ENCODE measurements around the gene HDAC9. TPM values are rescaled to one million over a fixed set of nuclear protein-coding genes. Genes with fewer than 3 reads are reported as not detected.

The HDAC9 gene
- total RNA-seq, 1 experiment from 2014 or later, result 7.7 TPM

DNA sequence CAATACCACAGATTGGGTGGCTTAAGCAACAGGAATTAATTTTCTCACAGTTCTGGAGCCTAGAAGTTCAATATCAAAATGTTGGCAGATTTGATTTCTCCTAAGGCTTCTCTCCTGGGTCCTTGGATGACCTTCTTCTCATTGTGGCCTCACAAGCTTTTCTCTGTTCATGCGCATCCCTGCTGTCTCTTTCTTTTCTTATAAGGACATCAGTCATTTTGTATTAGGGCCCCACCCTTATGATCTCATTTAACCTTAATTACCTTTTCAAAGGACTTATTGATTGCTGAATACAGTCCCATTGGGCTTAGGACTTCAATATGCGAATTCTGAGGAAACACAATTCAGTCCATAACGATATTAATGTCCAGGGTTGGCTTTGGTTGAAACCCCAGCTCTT lies 285.4 kb downstream of the HDAC9 start:
- no peak overlapping the region for H2AK5ac ChIP-seq (ENCODE audit: insufficient read length, low read length)
- H3K56ac ChIP-seq (ENCODE audit: insufficient read length, low read depth, low read length), result no peak overlapping the region
- no peak overlapping the region for H3K27ac ChIP-seq (ENCODE audit: insufficient read length, low read depth, low read length)
- H4K91ac ChIP-seq (ENCODE audit: insufficient read length, low read depth, low read length), result no peak overlapping the region
- no peaks in the 10 kb centered on the region for H3K27me3 Mint-ChIP-seq (ENCODE audit: low read depth)
- no peak overlapping the region for H2AFZ ChIP-seq (ENCODE audit: low read length)
- no peak for DNase-seq
- H3K23ac ChIP-seq (ENCODE audit: insufficient read length, low read depth, low read length), result no peak overlapping the region
- H2BK5ac ChIP-seq (ENCODE audit: insufficient read length, low read length), result no peak overlapping the region
- no peaks in the 10 kb centered on the region for H3K79me1 ChIP-seq (ENCODE audit: insufficient read depth, low read depth, low read length, poor library complexity, severe bottlenecking)
- no peaks in the 10 kb centered on the region for H3K23me2 ChIP-seq (ENCODE audit: insufficient read length, low read depth, low read length, poor library complexity, severe bottlenecking)
- H2BK12ac ChIP-seq (ENCODE audit: insufficient read length, low read depth, low read length), result no peak overlapping the region
- no peaks in the 10 kb centered on the region for H3K9me3 Mint-ChIP-seq
- H3K36me3 Mint-ChIP-seq (ENCODE audit: insufficient read depth in 1 of 3, low read depth in 3 of 3), result no peaks in the 10 kb centered on the region
- no peak overlapping the region for H3T11ph ChIP-seq (ENCODE audit: low read length)
- peaks cover 0 to 4% of the 10 kb centered on the region in 2 experiments; a peak in 2 of 4 replicates for H3K4me1 Mint-ChIP-seq
- no peaks in the 10 kb centered on the region for H3K4me1 ChIP-seq (ENCODE audit: insufficient read depth, low read length)
- WGBS (ENCODE audit: extremely low coverage, insufficient read length, low lambda C conversion rate), result no CpG with 5 or more reads among the region's 3 CpGs
- H4K5ac ChIP-seq (ENCODE audit: insufficient read length, low read depth, low read length), result no peak overlapping the region
- H3K4ac ChIP-seq (ENCODE audit: low read depth, low read length), result no peak overlapping the region
- no peaks in the 10 kb centered on the region for H3K27me3 ChIP-seq (ENCODE audit: insufficient read depth, low read length)
- H4K20me1 ChIP-seq (ENCODE audit: control insufficient read depth, insufficient read depth, insufficient read length), result no peaks in the 10 kb centered on the region
- H2BK120ac ChIP-seq (ENCODE audit: low read depth, low read length, poor library complexity, severe bottlenecking), result no peak overlapping the region
- H2BK15ac ChIP-seq (ENCODE audit: low read depth, low read length), result no peak overlapping the region
- H3K27ac Mint-ChIP-seq, result no peak overlapping the region
- no peaks in the 10 kb centered on the region for H3K9me3 ChIP-seq (ENCODE audit: control insufficient read depth, low read depth, low read length)
- H3K14ac ChIP-seq (ENCODE audit: insufficient read depth, low read length), result no peak overlapping the region
- TF ChIP-seq, protein P1, sequence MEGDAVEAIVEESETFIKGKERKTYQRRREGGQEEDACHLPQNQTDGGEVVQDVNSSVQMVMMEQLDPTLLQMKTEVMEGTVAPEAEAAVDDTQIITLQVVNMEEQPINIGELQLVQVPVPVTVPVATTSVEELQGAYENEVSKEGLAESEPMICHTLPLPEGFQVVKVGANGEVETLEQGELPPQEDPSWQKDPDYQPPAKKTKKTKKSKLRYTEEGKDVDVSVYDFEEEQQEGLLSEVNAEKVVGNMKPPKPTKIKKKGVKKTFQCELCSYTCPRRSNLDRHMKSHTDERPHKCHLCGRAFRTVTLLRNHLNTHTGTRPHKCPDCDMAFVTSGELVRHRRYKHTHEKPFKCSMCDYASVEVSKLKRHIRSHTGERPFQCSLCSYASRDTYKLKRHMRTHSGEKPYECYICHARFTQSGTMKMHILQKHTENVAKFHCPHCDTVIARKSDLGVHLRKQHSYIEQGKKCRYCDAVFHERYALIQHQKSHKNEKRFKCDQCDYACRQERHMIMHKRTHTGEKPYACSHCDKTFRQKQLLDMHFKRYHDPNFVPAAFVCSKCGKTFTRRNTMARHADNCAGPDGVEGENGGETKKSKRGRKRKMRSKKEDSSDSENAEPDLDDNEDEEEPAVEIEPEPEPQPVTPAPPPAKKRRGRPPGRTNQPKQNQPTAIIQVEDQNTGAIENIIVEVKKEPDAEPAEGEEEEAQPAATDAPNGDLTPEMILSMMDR (conservative IDR thresholded peaks at IDR 0.05), result no peak
- no peak overlapping the region for H3K9ac ChIP-seq (ENCODE audit: extremely low read depth, insufficient read length, low read length)
- H4K8ac ChIP-seq (replicated peaks; ENCODE audit: insufficient read length, low read depth, low read length), result no peak overlapping the region
- H2BK20ac ChIP-seq (ENCODE audit: low read depth, low read length, poor library complexity, severe bottlenecking), result no peak overlapping the region
- no peak overlapping the region for H3K18ac ChIP-seq (ENCODE audit: insufficient read length, low read depth, low read length)
- no peak overlapping the region for H3K4me3 Mint-ChIP-seq
- H3K79me2 ChIP-seq (ENCODE audit: insufficient read depth, low read length), result no peaks in the 10 kb centered on the region
- no peak overlapping the region for H3K4me2 ChIP-seq (ENCODE audit: insufficient read depth, insufficient read length, low read length)

All from H9 (cell line).